ENCODE data around the gene GAP43.

Gene GAP43

DNA sequence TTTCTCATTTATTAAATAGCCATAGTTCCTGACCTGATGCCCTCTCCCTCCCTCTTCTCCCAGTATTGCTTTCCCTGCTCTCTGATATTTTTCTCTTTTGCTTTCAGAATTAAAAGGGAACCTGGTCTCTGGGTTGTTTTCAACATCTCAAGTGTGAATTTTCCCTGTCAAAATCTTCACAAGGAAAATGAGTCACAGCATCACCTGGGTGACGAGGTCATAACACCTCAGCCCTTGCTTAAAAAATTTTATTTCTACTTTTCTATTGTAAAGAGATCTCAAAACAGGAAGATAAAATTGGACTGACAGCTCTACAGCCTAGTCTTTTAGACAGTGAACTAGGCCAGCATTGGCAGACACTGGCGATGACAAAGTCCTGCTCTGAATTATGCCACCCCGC is 40.1 kb downstream of the GAP43 start:
- DNase-seq = no peak

DNA sequence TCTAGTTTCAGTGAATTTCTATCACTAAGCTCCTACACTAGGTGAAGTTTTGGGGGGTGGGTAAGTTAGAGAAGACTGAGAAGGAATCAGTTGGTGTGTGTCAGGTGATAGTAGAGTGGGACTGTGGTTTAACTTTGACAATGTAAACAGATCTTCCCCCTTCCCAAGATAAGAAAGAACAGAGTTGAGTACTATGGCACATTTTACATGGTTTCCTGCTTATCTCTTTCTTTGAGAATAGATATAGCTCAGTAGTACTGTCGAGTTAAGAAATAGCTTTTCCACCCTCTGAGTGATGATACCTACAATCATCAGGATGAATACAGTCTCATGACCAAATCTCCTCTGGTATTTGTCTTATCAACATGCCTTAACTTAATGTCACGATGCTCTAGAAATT is 42.8 kb downstream of the GAP43 start:
- no peak for DNase-seq

DNA sequence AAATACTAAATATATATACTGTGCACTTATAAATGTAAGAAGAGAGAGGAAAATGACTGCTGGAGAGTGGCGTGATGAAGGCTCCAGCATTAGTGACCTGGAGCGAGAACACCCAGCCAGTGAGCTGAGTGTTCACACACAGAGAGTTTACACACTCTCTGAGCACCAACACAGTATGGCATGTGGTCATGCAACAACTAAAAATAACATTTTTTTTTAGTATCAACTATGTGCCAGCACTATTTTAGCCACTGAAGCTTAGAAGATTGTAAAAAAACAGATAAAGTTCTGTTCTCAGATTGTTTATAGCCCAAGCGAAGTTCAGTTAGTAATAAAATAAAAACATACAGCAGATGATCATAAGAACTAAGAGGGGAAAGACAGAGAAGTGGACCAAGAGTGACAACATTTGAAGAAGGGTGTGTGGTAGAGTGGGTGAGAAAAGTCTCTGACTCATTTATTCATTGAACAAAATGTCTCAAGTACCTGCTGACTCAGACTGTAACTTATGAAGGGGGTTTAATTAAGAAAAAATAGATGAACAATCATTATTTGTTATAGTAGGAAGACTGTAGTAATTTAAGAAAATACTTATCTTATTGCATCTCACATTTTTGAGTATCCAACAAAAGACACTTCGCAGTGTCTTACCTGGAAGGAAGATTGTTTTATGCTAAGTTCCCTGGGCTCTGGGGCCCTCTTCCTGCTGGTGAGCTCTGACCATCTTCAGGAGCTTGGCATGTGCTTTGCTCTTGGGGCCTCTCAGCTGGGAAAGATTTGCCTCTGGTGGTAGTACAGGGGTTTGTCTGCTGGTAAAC is 43.8 kb downstream of the GAP43 start:
- DNase-seq = no peak

DNA sequence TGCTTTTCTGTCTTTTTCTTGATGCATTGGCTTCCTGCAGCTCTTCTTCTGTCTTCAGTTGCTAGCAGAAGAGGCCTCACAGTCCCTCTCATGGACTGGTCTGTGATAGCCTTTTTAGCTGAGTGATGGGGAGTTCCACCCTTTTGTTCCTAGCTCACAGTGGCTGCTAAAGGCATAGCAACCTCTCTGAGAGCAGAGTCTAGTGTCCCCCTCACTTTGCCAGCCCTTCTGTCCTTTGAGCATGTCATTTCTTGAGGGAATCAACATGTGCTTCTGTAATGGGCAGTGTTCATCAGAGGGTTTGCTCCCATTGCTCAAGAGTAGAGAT is 44.4 kb downstream of the GAP43 start:
- no peak for DNase-seq

DNA sequence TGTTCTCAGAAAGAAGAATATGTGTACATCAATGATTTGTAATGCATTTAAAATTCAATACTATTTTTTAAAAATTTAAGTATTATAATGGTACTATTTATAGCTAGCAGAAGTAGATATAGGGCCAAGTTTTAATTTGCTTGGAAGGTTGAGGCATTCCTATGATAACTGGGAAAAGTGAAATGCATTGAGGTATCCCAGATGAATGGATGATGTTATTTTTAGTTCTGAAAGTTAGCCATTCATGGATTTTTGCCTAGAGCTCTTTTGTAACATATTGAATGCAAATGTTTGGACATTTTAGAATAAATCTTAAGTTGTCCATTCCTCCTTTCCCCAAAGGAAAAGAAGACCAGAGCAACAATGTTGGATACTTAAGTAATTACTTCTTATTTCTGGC is 47.6 kb downstream of the GAP43 start:
- DNase-seq = no peak

DNA sequence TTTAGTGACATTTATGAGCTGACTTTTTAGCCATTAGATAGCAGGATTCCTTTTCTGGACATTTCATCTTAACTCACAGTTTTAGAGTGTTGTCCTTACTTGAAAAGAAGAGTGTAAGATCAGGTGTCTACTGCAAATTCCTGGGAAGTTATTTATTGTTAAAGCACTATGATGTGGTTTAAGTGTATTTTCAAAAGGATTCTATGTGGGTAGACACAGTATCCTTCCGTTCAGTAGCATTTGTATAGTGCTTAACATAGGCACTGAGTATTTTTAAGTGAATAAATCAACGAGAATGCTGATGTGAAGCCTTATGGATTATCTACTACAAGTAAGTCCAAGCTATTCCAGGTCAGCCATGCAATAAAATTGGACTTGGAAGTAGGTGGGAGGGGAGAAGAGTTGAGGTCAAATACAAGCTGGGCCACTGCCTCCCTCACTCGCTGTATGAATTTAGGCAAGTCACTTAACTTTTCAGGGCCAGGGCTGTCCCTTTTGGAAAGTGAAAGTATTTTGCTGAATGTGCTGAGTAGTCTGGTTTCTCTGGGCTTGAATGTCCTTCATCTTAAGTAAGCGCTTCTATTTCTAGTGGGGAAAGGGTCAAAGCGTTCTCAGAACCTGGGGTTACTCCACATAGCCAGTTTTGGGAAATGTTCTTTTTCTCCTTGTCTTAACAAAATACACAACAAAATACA is 48.6 kb downstream of the GAP43 start:
- DNase-seq = no peak

DNA sequence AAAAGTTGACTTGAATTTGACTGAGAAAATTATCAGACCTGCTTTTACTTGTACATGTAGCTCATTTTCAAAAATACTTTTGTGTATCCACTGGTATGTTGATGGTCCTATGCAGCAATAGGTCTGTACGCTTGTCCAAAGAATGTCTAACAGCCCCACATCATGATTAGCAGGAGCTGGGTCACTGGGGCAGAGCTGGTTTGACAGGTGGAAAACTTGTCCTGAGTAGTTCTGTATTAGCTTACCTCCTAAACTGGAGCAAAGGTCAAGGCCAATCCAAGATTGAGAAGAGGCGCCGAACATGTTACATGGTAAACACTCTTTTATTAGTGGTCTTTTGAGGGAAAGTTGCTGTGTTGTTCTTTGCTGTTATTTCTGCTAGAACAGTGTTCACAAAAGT is 50.6 kb downstream of the GAP43 start:
- no peak for DNase-seq

DNA sequence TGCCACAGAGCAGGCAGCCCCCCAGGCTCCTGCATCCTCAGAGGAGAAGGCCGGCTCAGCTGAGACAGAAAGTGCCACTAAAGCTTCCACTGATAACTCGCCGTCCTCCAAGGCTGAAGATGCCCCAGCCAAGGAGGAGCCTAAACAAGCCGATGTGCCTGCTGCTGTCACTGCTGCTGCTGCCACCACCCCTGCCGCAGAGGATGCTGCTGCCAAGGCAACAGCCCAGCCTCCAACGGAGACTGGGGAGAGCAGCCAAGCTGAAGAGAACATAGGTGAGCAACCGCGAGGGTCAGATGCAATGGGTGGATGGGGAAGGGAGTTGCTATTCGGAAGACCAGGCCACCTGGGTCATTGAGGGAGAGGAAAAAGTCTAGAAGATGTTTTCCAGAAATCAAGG is 53.0 kb downstream of the GAP43 start:
- no peak for DNase-seq

DNA sequence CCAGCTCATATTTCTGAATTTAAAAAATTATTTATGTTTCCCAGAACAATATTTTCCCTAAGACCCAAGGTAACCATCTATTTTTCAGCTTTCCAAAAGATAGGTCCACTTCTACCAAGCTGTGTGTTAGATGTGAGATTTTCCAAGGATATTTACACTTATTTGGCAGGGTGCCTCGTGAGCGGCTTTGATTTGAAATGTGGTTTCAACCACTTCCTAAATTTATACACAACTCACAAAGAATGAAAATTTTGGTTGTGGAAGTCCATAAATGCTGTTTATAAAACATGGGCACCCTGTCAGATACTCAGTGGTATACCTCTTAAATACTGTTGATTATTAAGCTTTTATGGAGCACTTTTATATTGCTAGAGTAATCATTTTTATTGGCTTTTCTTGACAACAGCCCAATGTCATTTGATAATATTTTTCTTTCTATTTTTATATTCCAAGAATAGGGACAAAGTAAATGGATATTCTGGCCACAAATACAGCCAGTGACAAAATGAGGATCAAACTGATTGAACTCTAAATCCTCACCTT is 57.6 kb downstream of the GAP43 start:
- no peak for DNase-seq

DNA sequence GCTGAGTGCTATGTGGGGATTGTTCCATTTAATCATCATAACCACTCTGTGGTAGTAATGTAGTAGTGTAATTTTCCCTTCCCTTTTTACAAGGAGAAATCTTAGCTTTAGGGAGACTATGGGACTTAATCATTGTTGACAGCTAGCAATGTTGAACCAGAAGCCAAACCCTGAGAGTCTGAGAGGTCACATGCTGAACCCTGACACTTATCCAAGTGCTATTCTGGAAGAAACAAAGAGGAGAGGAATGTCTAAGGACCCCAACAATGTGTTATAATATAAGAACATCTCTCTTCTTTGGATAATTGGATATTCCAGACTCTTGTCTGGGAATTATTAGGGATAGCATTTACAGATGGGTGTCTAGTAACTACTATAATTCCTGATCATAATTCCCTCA is 58.4 kb downstream of the GAP43 start:
- no peak for DNase-seq

DNA sequence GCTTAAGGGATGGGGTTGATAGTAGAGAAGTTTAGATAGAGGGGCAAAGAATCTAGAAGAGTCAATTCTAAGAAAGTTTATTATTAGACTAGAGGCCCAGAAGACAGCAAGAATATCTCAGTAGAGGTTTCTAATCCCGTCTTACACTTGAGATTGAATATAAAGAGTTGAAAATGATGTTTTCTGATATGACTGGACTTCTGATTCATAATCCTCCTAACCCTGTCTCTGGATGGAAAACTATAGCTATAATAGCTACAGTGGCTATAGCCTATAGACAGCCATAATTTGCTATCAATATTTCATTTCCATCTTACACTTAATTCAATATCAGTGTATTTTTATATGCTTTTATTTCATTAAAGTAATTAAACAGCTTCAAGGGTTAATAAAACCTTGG is 60.0 kb downstream of the GAP43 start:
- DNase-seq = no peak

DNA sequence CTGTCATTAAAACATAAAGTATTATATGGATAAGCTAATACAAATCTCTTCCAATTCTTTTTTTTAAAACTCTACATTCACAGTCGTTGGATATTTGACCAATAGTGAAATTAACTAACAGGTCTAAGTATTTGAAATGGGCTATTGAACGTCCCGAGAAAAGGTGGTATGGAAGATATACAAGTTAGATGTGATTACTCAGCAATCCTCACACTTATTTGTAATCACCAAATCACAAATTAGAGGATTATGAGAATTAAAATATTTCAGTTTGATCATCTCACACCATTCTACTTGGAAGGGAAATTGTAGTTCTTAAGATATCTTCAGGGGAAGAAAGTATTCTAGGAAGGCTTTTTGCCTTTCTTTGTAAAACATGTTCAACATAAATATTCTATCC is 60.5 kb downstream of the GAP43 start:
- DNase-seq = no peak

DNA sequence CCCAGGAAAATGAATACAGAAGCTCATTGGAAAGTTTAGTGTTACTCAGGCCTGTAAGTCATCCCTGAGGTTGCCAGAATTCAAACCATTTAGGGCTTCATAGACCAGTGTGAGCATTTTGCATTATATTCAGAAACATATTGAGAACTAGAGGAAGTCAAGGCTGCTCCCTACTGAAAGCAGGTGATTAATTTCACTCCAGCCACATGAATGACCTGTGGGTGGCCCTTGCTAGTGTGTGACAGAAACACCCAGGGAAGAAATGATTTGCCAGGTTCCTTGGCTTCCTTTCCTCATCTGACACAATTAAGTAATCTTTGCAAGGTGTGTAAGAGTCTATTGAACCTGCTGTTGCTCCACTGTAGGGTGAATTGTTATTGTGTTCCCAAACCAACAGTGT is 61.8 kb downstream of the GAP43 start:
- no peak for DNase-seq

DNA sequence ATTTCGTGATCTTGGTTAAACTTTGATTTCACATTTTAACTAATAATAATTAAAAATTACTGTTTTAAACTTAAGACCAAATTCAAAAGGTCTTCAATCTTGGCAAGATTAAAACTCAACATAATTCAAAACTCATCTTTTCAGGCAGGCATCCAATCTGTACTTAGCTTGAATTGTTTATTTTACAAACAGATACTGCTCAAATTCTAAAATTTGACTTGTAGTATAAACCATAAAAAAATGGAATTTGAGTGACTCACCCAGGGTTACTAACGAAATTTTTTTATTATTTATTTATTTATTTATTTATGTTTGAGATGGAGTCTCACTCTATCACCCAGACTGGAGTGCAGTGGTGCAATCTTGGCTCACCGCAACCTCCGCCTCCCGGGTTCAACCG is 64.4 kb downstream of the GAP43 start:
- DNase-seq = no peak

DNA sequence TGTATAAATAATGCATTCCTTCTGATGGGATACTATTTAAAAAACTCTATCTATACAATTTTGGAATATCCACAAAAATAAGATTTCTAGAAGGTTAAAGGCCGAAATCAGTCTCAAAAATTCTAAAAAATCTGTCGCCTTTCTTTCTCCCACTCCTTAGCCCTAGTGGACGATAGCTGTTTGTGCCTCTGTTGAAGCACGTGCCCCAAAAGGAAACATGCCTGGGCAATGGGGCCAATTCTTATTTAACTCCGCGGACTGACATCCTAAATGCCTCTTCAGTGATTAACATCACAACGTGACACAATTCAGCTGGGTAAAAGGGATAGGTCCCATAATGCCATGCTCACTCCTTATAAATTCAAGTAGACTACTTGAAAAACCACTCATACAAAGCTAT is 65.1 kb downstream of the GAP43 start:
- no peak for DNase-seq

DNA sequence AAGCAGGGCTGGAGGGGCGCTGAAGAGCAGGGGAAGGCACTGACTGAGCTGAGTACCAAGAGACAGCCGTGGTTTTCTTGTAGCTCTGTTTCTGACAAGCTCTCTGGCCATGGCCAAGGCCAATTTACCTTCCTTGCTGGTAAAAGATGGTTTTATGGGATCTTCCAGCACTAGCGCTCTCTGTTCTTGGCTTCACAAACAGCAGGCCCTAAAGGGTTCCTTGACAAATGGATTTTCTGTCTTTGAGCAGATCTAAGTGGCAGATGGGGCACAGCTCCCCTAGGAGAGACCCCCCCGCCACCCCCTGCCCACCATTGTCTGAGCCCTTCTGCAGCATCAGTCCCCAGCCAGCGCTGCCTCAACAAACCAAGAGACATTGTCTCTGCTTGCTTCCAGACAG is 66.6 kb downstream of the GAP43 start:
- DNase-seq = no peak

DNA sequence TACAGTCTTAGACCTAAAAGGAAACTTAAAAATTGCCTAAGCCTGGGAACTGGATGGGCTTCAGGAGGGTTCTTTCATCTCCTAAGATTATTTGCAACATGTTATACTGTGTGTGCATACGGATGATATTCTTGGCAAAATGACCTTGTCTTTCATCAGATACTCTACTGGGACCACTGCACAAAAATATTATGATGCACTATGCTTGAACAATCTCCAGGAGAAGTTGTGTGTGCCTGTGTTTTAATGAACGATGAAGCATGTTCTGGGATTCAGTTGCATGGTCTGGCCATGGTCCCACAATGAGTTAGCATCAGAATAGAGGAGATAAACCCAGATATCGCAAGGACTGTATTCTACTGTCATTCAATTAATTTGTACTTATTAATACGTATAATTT is 68.7 kb downstream of the GAP43 start:
- DNase-seq = no peak

DNA sequence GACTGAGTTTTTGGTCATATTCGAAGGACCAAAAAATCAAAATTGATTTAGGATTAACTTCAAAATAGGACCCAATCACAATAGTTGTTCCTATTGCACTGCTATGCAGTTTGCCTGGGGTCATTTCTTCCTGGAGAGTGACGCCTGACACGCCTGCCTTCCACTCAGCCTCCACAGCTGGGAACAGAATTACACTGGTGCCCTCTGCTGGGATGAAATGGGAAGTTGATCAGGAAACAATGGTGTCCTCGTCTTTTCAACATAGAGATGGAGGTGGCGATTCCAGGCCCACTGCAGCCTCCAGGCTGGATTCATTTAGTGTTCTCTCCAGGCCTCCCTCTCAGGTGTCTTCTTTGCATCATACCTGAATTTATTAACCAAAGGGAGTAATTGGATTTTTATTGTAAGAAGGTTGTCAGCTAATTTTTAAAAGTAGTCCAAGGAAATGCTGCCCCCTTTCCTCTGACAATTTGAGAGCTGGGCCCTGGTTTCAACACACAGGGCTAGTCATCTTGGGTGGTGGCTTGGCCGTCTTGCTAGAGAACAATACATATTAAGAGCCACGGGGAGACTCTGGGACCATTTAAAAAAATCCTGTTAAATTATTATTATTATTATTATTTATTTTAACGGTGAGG is 69.7 kb downstream of the GAP43 start:
- peak; percentile 35 for DNase-seq

DNA sequence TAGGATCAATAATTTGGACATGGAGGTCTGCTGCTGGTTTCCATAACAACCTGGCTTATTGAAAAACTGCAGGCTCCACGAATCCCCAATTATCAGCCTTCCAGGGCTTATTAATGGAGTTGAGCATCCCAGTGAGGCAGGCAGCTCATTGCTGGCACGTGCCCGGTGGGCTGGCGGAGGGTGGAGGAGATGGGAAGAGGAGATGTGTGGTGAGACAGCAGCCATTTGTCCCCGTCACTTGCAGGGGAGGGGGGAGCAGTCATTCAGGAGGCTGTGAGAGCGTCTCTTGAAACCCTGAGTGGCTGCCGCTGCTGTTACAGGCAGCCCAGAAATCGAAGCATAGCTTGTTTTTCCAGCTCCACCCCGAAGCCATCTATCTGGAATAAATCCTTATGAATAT is 70.6 kb downstream of the GAP43 start:
- DNase-seq = no peak

DNA sequence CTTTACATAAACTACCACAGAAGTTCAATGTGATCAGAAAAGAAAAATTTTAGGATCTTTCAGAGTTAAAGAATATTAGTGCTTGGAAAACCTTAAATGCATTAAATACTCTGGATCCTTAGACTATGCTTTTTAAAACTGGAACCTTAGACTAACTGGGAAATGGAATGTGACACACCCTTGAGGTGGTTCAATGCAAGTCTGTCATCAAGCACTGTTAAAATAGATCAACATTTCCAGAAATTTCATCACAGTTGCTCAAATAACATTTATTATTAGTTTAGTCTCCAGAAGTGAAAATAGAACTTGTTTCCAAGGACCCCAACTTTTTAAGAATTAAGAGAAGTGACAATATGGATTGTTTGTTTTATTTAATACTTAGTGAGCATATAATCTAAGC is 71.8 kb downstream of the GAP43 start:
- DNase-seq = no peak

DNA sequence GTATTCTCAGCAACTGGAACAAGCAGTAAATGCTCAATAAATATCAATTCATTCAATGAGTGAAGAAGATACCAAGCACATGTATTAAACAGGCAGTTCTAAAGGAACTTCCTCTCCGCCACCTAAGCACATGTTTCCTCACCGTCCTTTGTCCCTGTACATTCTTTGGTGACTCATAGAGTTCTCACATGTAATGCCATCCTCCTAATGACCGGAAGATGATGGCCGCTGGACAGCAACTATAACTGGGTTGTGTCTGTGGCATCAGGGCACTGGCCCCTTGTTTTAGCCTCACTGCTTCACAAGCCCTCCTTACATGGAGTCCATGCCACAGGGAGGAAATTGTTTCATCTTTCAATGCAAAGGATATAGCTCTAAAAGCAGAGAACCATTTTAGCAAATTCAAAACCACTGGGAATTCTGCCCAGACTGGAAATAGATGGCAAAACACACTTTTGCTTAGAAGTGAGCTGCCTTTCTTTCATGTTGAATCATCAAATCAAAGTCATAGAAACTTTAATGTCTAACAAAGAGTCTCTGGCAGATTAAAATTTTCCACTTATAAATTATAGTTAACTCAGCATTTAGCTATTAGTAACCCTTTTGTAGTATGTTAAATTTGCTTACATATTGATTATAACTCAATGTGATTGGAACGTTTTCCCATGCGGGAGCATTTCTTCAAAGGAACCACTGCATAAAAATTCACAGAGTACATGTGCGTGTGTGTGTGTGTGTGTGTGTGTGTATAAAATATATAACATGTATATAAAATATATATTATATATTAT is 74.1 kb downstream of the GAP43 start:
- no peak for DNase-seq

DNA sequence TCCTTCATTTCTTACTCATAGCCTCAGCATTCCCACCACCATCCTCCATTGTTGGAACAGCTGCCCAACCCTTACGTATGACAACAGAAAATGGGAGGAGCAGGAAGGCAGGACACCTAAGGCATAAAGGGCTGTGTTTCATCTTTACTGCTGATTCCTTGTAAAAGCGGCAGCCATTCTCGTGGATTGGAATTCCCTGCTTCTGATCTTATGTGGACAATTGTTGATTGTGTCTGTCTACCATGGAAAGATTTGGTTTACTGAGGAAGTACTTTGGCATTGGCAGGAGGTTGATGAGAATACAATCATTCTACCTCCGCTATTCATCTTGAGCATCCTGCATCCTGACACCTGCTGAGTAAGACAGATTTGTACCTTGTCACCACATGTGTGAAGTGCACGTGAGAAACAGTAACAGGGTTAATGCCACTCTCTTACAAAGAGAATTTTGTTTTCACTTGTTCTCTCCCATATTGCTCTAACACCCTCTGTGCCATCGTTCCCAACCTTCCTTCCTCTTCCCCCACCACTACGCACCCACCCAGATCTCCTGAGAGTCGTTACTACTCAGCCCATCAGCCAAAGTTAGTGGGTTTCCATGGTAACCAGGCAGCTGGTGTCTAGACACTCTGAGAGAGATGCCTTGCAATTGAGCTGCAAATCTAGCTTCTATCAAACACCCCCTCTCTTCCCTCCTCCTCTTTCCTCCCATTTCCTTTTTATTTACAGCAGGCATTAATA is 75.7 kb downstream of the GAP43 start:
- DNase-seq = no peak

DNA sequence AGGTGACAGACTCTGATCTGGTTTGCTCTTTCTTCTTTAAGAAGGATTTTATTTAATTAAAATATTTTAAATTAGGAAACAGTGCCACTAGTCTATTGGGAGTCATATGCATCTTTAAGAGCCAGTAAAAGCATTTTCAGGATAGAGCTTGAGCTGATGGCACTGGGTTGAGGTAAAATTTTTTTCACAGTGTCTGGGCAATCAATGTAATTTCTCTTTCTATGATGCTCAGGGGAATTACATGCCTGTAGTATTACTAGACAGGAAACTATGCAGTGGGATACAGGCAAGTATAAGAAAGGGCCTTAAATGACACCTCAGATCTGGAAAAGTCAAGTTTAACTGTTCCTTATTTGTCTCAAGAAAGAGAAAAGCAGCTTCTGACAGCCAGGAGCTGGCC is 76.4 kb downstream of the GAP43 start:
- DNase-seq = no peak
